RWPE2 (cell line): ENCODE measurements around the gene OR10T2.
"Not testable (repeated sequence)": the region's sequence is repeated elsewhere in the genome, so short reads cannot be mapped to it uniquely, and the experiment has no call there.

Experiments
- ATAC-seq: fragments of 200-7000 bp; cut with Tn5 transposase; 3 replicates; pipeline ENCODE4 v1.9.1; 2021; ENCODE audit warnings: low read depth
- DNase-seq: peaks from one replicate; pipeline ENCODE4 v3.0.0-alpha.2; 2020; ENCODE audit warnings: low spot score
- H3K27ac ChIP-seq: fragments of 450-650 bp; 2 replicates; pipeline ENCODE4 v1.5.1; 2017; ENCODE audit warnings: mild to moderate bottlenecking; ENCODE audit not compliant: poor library complexity, severe bottlenecking
- H3K27me3 ChIP-seq: fragments of 250-450 bp; sonication (Bioruptor Pico); 2 replicates; pipeline ENCODE4 v1.5.1; 2021; ENCODE audit warnings: mild to moderate bottlenecking, moderate library complexity; ENCODE audit not compliant: insufficient read depth, poor library complexity, severe bottlenecking
- H3K36me3 ChIP-seq: fragments of 250-450 bp; sonication (Bioruptor Pico); 2 replicates; pipeline ENCODE4 v1.5.1; 2020; ENCODE audit warnings: low read depth, mild to moderate bottlenecking, moderate library complexity
- H3K4me1 ChIP-seq: fragments of 250-450 bp; sonication (Bioruptor Pico); 2 replicates; pipeline ENCODE4 v1.5.1; 2021; ENCODE audit warnings: mild to moderate bottlenecking, moderate library complexity; ENCODE audit not compliant: insufficient read depth, poor library complexity, severe bottlenecking
- H3K4me3 ChIP-seq: fragments of 250-450 bp; sonication (Bioruptor Pico); 2 replicates; pipeline ENCODE4 v1.5.1; 2021; ENCODE audit warnings: mild to moderate bottlenecking, moderate library complexity; ENCODE audit not compliant: severe bottlenecking
- H3K9me3 ChIP-seq: fragments of 250-450 bp; sonication (Bioruptor Pico); 2 replicates; pipeline ENCODE4 v1.5.1; 2021; ENCODE audit warnings: mild to moderate bottlenecking, moderate library complexity; ENCODE audit not compliant: severe bottlenecking
- TF ChIP-seq, protein P1 (sequence below): fragments of 450-650 bp; IDR thresholded peaks from one replicate; pipeline ENCODE4 v1.5.1; 2017; ENCODE audit warnings: mild to moderate bottlenecking, moderate library complexity; ENCODE audit not compliant: poor library complexity, severe bottlenecking

OR10T2 gene

DNA sequence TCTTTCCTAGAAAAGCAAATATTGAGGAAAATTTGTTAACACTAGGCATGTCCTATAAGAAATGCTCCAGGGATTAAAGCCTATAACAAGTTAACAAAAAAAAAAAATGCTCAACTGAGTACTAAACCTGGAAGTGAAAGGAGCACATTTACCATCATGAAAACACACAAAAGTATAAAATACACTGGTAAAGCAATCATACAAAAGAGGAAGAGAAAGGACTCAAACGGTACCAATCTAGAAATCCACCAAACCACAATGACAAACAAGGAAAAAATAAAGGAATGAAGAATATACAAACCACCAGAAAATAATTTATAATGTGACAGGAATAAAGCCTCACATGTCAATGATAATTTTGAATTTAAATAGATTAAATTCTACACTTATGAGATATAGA is 24.4 kb downstream of the OR10T2 start:
- no peak for DNase-seq
- Histone ChIP-seq H3K36me3 (no peaks in the 10 kb centered on the region), H3K9me3 (no peaks in the 10 kb centered on the region), H3K4me3 (no peak overlapping the region), H3K27me3 (peaks cover 4% of the 10 kb centered on the region), H3K4me1 (no peaks in the 10 kb centered on the region), H3K27ac (no peak overlapping the region)
- ATAC-seq = no peak
- TF ChIP-seq, protein P1, sequence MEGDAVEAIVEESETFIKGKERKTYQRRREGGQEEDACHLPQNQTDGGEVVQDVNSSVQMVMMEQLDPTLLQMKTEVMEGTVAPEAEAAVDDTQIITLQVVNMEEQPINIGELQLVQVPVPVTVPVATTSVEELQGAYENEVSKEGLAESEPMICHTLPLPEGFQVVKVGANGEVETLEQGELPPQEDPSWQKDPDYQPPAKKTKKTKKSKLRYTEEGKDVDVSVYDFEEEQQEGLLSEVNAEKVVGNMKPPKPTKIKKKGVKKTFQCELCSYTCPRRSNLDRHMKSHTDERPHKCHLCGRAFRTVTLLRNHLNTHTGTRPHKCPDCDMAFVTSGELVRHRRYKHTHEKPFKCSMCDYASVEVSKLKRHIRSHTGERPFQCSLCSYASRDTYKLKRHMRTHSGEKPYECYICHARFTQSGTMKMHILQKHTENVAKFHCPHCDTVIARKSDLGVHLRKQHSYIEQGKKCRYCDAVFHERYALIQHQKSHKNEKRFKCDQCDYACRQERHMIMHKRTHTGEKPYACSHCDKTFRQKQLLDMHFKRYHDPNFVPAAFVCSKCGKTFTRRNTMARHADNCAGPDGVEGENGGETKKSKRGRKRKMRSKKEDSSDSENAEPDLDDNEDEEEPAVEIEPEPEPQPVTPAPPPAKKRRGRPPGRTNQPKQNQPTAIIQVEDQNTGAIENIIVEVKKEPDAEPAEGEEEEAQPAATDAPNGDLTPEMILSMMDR = no peak

DNA sequence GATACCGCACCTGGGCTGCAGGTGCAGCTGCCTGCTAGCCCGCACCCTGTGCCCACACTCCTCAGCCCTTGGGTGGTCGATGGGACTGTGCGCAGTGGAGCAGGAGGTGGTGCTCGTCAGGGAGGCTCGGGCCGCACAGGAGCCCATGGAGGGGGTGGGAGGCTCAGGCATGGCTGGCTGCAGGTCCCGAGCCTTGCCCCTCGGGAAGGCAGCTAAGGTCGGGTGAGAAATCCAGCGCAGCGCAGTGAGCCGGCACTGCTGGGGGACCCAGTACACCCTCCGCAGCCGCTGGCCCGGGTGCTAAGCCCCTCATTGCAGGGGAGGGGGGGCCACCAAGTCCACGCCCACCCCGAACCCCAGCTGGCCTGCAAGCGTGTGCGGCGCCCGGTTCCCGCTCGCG is 25.2 kb downstream of the OR10T2 start:
- H3K4me3 ChIP-seq, H3K27ac ChIP-seq, H3K27me3 ChIP-seq, DNase-seq, H3K9me3 ChIP-seq, H3K4me1 ChIP-seq, ATAC-seq, H3K36me3 ChIP-seq: not testable (repeated sequence)

DNA sequence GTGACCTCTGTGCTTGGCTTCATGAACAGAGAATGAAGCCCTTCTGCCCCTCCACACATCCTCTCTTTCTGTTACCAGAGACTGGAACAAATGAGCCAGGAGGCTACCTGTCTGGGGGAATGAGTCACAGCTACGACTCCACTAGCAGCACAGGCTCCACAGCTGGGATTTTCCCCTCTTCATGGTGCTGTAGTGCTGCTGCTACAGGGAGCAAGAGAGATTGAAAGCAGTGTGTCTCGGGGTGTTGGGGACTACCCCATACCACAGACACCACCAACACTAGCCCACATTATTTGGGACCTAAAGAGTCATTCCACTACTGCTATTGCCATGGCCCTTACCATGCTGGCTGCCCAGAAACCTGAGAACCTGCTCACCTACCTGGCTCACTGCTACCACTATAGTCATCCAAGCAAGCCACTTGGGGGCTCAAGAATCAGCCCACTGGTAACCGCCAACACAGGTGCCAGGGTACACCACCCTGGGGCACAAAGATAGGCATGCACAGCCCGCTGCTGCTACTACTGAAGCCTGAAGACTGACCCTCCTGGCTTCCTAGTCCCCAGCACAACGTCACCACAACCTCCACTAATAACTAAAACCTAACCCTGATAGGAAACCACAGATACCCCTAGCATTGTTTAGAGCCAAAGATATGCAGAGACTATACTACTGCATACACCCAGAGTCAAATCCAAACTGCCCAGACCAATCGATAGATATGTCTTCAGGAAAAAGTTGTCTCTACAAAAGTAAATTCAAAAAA is 27.9 kb downstream of the OR10T2 start:
- DNase-seq = no peak
- Histone ChIP-seq H3K4me1 (no peaks in the 10 kb centered on the region), H3K9me3 (no peaks in the 10 kb centered on the region), H3K4me3 (no peak overlapping the region), H3K27me3 (no peaks in the 10 kb centered on the region), H3K36me3 (no peaks in the 10 kb centered on the region), H3K27ac (no peak overlapping the region)
- ATAC-seq = no peak
- TF ChIP-seq, protein P1 = no peak

DNA sequence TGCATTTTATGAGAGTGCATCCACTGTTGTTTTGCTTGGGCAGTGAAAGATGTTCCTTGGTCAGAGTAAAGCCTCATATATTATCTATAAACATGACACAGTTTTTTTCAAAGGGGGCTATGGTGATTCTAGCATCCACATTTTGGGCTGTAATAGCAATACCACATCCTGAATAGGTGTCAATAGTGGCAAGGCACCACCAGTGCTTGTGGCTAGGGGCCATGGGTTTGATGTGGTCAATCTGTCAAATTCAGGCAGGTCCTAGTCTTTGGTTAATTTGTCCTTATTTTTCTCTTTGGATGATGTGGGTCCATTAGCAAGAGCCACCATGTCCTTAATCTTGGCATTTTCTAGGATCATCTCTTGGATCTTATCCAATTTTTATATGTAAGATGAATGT is 32.5 kb downstream of the OR10T2 start:
- Histone ChIP-seq H3K9me3 (no peaks in the 10 kb centered on the region), H3K36me3 (no peaks in the 10 kb centered on the region), H3K4me3 (no peak overlapping the region), H3K27me3 (no peaks in the 10 kb centered on the region), H3K27ac (no peak overlapping the region), H3K4me1 (no peaks in the 10 kb centered on the region)
- DNase-seq (no peak), ATAC-seq (no peak)
- TF ChIP-seq, protein P1 = no peak

DNA sequence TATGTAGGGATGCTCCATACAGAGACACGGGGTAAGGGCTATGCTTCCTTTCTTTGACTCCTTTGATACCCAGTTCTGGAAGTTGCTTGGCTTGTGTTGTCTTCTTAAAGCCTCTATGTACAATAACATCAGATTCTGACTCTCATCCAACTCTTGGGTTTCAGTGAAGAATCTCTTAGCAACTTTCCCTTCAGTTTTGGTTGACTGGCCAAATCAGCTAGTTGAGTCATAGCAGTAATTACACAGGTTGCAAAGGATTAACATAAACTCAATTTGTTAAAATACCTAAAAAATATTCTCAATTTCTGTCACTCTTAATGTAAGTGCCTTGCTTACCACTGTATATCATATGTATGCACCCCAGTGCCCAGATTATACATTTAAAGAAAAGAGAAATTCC is 36.3 kb downstream of the OR10T2 start:
- H3K27ac ChIP-seq = no peak overlapping the region
- H3K4me1 ChIP-seq = no peaks in the 10 kb centered on the region
- TF ChIP-seq, protein P1 = no peak
- no peak overlapping the region for H3K4me3 ChIP-seq
- DNase-seq = no peak
- H3K27me3 ChIP-seq = no peaks in the 10 kb centered on the region
- H3K9me3 ChIP-seq = no peaks in the 10 kb centered on the region
- no peak for ATAC-seq
- no peaks in the 10 kb centered on the region for H3K36me3 ChIP-seq
